Breast epithelium (tissue), 4 donors: Measurements from ENCODE around the gene PFDN1. TPM values are rescaled to one million over a fixed set of nuclear protein-coding genes. Genes with fewer than 3 reads are reported as not detected.
A peak's percentile ranks its signal among the peaks of the same experiment; 100 is the strongest.

Experiments
- DNase-seq, 2 donors: peaks; one replicate each; pipeline ENCODE4 v3.0.0-alpha.2; 2019; ENCODE audit warnings: low spot score in 2 of 2
- H3K27ac ChIP-seq, 2 donors: fragments of 200-600 bp; sonication (generic) in 1 of 2; one replicate each; pipeline ENCODE4 v1.5.1; 2016 to 2019; ENCODE audit warnings: mild to moderate bottlenecking in 1 of 2
- H3K27me3 ChIP-seq, 2 donors: fragments of 200-600 bp; sonication (generic) in 1 of 2; one replicate each; pipeline versions ENCODE4 v1.5.1 to v1.6.0; 2017 to 2019; ENCODE audit warnings: control low read depth in 1 of 2, mild to moderate bottlenecking in 1 of 2
- H3K36me3 ChIP-seq: fragments of 200-600 bp; one replicate; pipeline ENCODE4 v1.5.1; 2019
- H3K4me1 ChIP-seq, 2 donors: fragments of 200-600 bp; sonication (generic); one replicate each; pipeline ENCODE4 v1.5.1; 2016 to 2019; ENCODE audit warnings: control low read depth in 1 of 2
- H3K4me3 ChIP-seq, 3 donors: fragments of 200-600 bp; sonication (generic); 1 replicate in 2 of 3; 2 replicates in 1 of 3; pipeline ENCODE4 v1.5.1; 2016 to 2019; ENCODE audit warnings: mild to moderate bottlenecking in 3 of 3, moderate library complexity in 2 of 3
- H3K9me3 ChIP-seq, 2 donors: fragments of 200-600 bp; sonication (generic) in 1 of 2; one replicate each; pipeline ENCODE4 v1.5.1; 2016 to 2019; ENCODE audit warnings: control low read depth in 1 of 2
- CTCF ChIP-seq, 3 donors: fragments of 450-650 bp; IDR thresholded peaks; one replicate each; pipeline ENCODE4 v1.5.1; 2016 to 2017; ENCODE audit warnings: antibody characterized with exemption in 3 of 3, mild to moderate bottlenecking in 3 of 3, moderate library complexity in 3 of 3
- POLR2A ChIP-seq: fragments of 450-650 bp; IDR thresholded peaks from one replicate; pipeline ENCODE4 v1.6.1; 2016; ENCODE audit warnings: antibody characterized with exemption, mild to moderate bottlenecking, moderate library complexity
- POLR2AphosphoS5 ChIP-seq, 3 donors: sonication (generic); formaldehyde crosslinking; IDR thresholded peaks; one replicate each; pipeline ENCODE4 v1.6.1; 2017; ENCODE audit warnings: antibody characterized with exemption in 3 of 3
- intact Hi-C: fragments of 100-400 bp; cut with DNase I; formaldehyde crosslinking; loops from one replicate; pipeline ENCODE4 v1.15.1; 2023; ENCODE audit warnings: low total_unique reads
- total RNA-seq, 3 donors: library from RNA; depleted of rRNA; stranded (reverse); fragments of >200 nt; gene quantifications; one replicate each; pipeline ENCODE4 v1.1.0, GENCODE V29; 2016

Gene PFDN1
- total RNA-seq, 3 donors from 2014 or later: 72.2 to 93.4 (median 86.3) TPM

GRCh38 chr5:140338908-140339307, 36.0 kb upstream of the PFDN1 start:
- no peak overlapping the region for H3K27ac ChIP-seq
- no peaks in the 10 kb centered on the region for H3K27me3 ChIP-seq
- no peak for TF ChIP-seq POLR2A
- no peak for TF ChIP-seq CTCF (IDR thresholded peaks at IDR 0.05)
- no peak for TF ChIP-seq POLR2AphosphoS5 (IDR thresholded peaks at IDR 0.05)
- intact Hi-C loops: no loop called here
- no peaks in the 10 kb centered on the region for H3K36me3 ChIP-seq
- DNase-seq: no peak
- no peaks in the 10 kb centered on the region for H3K9me3 ChIP-seq
- no peaks in the 10 kb centered on the region for H3K4me1 ChIP-seq
- H3K4me3 ChIP-seq: no peak overlapping the region

GRCh38 chr5:140338336-140338735, 35.4 kb upstream of the PFDN1 start:
- TF ChIP-seq CTCF (IDR thresholded peaks at IDR 0.05): no peak
- no peak for TF ChIP-seq POLR2AphosphoS5 (IDR thresholded peaks at IDR 0.05)
- TF ChIP-seq POLR2A: no peak
- intact Hi-C loops: no loop called here
- Histone ChIP-seq H3K4me3 (no peak overlapping the region), H3K27ac (peak overlapping the region in 1 of 2 donors; percentile 15), H3K36me3 (no peaks in the 10 kb centered on the region), H3K9me3 (no peaks in the 10 kb centered on the region), H3K4me1 (no peaks in the 10 kb centered on the region), H3K27me3 (no peaks in the 10 kb centered on the region)
- no peak for DNase-seq

GRCh38 chr5:140337880-140338279, 35.0 kb upstream of the PFDN1 start:
- H3K27ac ChIP-seq: peak overlapping the region; percentile 15 to 19

GRCh38 chr5:140336388-140336787, 33.5 kb upstream of the PFDN1 start:
- H3K4me3 ChIP-seq: no peak overlapping the region
- TF ChIP-seq POLR2A (no peak), CTCF (IDR thresholded peaks at IDR 0.05) (no peak), POLR2AphosphoS5 (IDR thresholded peaks at IDR 0.05) (no peak)
- H3K4me1 ChIP-seq: no peaks in the 10 kb centered on the region
- no peaks in the 10 kb centered on the region for H3K9me3 ChIP-seq
- no peaks in the 10 kb centered on the region for H3K36me3 ChIP-seq
- no peaks in the 10 kb centered on the region for H3K27me3 ChIP-seq
- intact Hi-C loops: no loop called here
- H3K27ac ChIP-seq: peak overlapping the region in 1 of 2 donors; percentile 14
- no peak for DNase-seq

More at GRCh38 chr5:140337880-140338279, 35.0 kb upstream of the PFDN1 start:
- H3K36me3 ChIP-seq: no peaks in the 10 kb centered on the region
- DNase-seq: no peak
- intact Hi-C loops: no loop called here
- no peaks in the 10 kb centered on the region for H3K9me3 ChIP-seq
- no peak overlapping the region for H3K4me3 ChIP-seq
- no peaks in the 10 kb centered on the region for H3K27me3 ChIP-seq
- no peaks in the 10 kb centered on the region for H3K4me1 ChIP-seq
- no peak for TF ChIP-seq POLR2AphosphoS5 (IDR thresholded peaks at IDR 0.05)

- H3K4me1 ChIP-seq: no peaks in the 10 kb centered on the region
- no peaks in the 10 kb centered on the region for H3K9me3 ChIP-seq
- intact Hi-C loops: no loop called here
- TF ChIP-seq POLR2A (no peak), CTCF (IDR thresholded peaks at IDR 0.05) (no peak), POLR2AphosphoS5 (IDR thresholded peaks at IDR 0.05) (no peak)
- H3K36me3 ChIP-seq: no peaks in the 10 kb centered on the region
- no peaks in the 10 kb centered on the region for H3K27me3 ChIP-seq
- H3K27ac ChIP-seq: no peak overlapping the region
- H3K4me3 ChIP-seq: no peak overlapping the region
- DNase-seq: no peak
These were observed 28.7 kb upstream of the PFDN1 start for GRCh38 chr5:140331638-140332037.
